ENCODE results near the gene CNNM4.

CNNM4 gene

DNA sequence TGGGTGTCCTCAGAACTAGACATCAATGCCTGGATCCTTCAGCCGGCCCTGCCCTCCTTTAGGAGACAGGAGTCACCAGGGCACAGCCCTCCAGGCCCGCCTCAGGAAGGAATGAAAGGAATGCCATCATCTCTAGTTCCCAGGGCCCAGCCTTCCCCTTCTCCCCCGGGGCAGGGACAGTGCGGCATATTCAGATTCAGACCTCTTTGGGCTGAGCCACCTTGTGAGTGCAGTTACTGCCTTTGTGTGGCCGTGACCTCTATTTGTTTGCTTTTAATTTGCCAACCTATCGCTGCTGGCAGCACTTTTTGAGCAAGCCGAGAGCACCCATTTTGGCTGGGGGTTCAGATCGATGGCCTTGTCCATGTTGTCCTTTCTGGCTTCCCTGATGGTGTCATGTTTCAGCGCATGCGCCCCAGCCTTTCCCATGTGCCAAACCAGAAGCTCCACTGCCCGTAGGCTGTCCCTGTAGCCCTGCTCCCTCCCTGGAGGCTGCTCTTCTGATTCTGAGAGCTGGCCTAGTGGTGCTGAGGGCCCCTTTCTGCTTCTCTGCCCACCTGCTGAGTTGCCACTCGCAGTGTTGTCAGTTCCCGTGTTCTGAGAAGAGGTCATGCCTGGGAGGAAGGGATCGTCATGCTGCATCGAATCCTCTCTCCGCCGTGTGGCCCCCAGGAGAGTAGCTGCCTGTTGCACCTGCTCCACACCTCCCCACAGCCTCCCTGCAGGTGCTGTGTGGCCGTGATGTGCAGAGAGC, 72.2 kb downstream of the CNNM4 start:
- peak; percentile 67 for DNase-seq

DNA sequence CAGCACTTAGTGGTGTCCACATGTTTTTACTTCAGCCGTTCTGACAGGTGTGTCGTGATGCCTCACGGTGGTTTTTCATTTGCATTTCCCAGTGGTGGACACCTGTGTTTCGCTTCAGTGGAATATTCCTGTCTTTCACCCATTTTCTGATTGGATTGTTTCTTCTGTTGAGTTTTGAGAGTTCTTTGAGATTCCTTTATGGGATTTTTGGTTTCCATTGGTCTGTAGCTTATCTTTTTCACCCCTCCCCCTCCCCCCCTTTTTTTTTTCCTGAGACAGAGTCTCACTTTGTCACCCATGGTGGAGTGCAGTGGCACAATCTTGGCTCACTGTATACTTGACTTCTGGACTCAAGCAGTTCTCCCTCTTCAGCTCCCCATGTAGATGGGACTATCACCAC, 75.1 kb downstream of the CNNM4 start:
- no peak for DNase-seq

DNA sequence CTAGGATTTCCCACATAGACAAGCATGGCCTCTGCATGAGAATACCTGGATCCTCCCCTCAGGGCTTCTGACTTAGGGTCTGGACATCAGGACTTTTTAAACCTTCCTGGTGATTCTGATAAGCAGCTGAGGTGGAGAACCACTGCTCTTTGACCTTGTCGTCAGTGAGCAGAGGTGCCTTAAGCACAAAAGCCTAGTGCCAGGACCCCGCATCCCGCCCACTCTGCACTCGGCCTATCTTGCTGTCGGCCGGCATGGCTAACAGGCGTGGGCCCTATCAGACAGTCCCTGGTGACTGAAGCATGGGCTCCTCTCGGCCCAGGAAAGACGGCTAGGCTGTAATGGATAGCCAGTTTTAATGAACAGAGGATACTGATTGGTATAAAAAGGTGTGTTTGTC, 76.9 kb downstream of the CNNM4 start:
- DNase-seq, result no peak

DNA sequence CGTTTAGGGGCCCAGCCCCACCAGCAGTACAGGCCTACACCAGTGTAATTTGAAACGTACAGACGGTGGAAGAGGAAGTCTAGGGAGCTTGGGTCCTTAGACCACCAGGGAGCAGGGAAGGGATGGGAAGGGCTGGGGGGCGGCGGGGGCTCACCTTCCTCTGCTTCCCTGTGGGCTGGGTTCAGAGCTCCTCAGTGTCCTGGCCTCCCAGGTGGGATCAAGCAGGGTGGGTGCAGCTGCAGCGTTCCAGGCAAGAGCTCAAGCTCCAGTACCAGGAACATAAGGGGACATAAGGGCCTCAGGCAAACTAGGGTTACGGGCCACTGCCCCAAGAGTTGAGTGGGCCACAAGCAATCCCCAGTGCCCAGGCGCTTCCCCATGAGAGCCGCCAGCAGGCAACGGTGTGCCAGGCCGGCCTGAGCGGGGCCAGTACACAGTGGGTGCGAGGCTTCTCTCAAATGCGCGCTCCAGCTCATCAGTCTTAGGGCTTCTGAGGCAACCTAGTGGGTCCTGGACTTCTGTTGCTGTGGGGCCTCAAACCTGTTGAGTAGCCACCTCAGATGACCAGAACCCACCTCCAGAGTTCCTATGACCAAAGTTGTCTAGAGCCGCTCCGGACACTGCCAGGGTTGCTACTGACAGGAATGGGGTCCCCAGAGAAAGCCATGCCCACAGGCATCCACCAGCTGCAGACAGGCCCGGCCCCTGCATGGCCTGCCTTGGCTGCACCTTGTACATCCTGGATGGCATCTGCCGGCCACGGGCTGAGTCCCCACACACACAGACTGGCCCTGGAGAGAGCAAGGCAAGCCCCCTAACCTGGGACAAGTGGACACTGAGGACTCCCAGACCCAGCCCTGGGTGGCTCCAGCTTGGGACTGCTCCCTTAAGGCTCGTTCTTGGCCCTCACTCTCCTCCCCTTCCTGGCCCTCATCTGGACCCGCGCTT, 77.9 kb downstream of the CNNM4 start:
- no peak for DNase-seq

DNA sequence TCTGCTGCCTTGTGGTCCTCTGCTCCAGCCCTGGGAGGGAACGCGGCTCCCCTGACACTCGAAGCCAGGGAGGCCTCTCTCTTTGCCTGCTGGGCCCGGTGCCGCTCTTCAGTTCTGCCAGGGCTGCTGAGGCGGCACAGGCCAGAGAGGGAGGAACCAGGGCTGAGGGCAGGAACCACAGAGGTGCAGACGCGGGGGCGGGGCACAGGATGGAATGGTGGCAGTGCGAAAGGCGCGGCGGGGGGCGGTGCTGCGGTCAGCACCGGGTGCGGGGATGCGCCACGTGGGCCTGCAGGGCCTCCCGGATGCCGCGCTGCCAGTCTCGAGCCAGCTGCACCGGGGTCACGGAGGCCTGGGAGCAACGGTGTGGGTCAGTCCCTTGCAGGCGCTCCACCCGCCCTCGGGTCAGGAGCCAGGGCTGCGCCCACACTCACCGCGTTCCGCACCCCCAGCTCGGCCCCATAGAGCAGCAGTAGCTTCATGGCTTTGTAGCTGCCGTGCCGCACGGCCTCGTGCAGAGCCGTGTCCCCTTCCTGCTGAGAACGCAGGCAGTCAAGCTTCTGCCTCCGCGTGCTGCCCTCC, 78.7 kb downstream of the CNNM4 start:
- peak; percentile 70 for DNase-seq

DNA sequence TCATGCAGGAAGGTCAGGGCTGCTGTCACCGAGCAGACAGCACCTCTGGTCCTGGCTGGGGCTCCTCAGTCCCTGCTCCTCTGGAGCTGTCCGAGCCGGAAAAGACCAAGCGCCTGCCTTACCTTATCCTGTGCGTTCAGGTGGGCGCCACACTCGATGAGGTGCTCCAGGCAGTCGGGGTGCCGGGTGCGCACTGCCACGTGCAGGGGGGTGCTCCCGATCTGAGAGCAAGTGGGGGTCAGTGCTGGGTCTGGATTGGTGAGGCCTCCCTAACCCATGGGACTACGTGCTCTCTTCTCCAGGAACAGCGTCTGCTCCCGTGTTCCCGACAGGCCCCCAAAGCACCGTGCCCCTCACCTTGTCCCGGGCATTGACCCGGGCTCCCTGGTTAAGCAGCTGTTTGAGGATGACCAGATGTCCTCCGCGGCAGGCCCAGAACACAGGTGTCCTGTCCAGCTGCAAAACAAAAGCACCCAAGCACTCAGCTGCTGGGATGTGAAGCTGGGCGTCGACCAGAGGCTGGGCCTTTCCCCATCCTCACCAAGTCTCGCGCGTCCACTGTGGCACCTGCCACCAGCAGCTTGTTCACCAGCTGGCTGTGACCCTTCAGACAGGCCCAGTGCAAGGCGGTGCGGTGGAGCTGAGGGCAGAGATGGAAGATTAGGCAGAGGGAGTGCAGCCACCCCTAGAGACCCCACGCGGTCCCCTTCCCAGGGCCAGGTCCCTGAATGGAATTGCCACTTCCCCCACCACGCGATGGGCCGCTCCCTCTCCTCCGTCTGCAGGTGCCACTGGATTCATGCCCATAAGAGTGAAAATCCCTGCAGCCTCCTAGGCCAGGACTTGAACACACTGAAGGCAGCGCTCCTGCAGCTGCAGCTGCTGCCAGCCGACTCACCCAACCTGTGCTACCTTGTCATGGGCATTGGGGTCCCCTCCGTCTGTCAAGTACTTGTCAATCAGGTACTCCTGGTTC, 79.5 kb downstream of the CNNM4 start:
- no peak for DNase-seq

DNA sequence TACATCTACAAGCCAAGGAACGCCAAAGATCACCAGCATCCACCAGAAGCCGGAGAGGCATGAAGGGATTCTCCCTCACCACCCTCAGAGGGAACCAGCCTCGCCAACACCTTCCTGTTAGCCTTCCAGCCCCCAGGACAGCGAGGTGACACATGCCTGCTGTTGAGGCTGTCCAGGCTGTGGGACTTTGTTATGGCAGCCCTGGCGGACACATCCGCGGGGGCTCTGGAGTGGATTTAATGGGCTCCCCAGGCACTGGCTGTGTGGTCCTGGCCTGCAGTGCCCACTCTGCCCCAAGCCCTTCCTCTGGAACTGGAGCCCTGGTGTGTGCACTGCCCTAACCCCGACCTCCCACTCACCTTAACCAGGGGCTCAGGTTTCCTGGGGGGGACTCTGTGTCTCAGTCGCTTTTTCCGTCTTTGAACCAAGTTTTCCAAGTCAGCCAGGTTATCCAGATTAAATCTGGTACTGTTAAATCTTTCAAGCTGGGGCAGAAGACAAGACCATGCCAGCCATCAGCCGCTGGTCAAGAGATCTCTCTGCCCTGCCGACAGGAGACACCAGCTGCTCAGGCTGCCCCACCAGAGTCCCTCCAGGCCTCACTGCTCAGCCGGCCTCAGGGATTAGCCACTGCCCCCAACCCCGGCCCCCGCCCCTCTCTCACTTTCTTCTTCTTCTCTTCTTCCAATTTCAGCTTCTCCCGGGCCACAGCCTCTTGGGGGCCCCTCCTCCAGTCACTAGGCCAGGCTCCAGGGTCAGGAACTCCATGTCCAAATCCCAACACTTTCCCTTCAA, 81.2 kb downstream of the CNNM4 start:
- peak; percentile 19 for DNase-seq

DNA sequence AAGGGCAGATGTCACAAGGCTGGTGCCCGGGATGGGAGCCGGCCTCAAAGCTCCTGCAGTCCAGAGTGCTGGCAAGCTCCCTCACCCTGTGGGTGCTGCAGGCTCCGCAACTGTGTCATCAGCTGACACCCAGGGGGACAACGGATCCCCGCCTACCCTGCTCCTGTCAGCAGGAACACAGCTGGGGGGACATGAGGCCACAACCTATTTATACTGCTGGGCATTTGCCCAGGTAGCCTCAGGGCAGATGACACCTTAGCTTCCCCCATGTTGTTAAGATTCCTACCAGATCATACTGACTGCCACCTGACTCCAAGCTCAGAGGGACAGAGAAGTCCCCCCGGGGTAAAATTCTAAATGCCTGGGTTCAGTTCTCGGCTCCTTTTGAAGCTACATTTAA, 81.9 kb downstream of the CNNM4 start:
- no peak for DNase-seq

DNA sequence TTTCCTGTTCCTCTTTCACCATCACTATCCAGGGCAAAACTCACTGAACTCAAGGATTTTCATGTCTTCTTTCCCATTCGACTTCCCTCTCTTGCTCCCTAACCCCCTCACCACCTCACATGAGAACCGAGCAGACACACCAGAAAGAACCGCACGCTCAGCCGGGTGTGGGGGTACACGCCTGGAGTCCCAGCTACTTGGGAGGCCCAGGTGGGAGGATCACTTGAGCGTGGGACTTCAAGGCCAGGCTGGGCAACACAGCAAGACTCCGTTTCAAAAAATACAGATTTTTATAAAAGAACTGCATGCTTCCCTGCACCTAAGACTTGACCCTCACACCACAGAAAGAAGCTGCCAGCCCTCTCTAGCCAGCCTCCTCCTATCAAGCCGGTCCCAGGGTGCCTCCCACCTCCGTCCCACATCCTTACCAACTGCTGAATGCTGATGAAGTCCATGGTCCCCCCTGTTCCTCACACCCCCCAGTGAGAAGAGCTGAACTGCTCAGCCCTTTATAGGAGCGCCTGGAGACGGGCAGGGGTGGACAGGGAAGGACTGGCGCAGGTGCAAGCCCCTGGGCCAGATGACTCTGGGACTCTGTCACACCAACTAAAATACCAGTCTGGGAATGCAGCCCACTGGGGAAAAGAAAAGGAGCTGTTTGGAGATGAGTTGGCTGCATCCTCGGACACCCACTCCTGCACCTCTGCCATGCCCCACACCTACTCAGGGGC, 83.0 kb downstream of the CNNM4 start, which contains the start of gene ANKRD23:
ANKRD23 (minus strand) TSS at position 484 of the 731 bp plus-strand sequence; CDS start at position 455, 29 bp downstream.
- no peak for DNase-seq

DNA sequence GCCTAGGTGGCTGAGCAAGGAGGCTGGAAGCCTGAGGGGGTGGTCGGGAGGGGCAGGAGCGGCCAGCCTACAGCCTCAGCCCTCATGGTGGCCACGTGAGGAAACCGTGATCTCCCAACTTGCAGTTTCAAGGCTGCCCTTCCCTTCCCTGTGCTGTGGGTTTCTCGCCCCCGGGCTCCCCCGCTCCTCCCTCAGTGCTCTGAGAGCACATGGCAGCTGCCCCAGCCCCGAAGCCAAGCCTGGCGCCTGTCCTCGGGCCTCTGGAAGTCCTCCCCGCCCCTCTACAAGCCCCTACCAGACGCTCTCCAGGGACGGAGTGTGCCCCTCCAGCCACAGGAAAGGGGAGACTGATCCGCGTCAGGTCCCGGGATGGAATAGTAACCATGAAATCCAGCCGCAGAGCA, 83.7 kb downstream of the CNNM4 start:
- no peak for DNase-seq

DNA sequence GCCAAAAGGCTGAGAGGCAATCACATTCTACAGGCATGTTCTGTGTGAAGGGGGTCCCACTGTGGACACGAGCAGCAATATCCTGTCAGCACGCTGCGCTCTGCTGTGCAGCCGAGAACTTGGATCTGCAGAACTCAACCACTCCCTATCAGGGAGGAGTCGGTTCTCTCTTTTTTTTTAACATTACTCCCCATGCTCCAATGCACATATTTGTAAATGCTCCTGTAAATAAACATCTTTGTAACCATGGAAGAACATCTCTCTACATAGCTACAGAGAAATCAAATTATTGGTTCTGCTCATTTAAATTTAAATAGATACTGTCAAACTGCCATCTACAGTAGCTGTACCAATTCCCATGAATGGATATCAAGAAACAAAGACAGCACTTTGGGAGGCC, 86.1 kb downstream of the CNNM4 start:
- DNase-seq, result no peak

DNA sequence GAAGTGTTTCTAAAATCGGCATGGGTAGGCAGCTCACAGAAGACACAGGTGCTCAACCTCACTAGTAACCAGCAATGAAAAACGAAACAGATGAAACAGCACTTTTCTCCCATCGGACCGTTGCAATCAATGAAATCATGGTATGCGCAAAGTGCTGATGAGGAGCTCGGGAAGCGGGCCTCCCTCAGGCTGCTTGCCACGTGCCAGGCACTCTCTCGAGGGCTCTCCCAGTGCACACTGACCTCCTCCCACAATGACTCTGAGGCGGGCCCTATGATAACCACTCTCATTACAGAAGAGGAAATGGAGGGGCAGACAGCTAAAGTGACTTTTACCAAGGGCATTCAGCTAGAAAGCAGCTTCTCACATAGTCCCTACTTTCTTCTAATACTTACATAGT, 86.9 kb downstream of the CNNM4 start:
- DNase-seq, result no peak

DNA sequence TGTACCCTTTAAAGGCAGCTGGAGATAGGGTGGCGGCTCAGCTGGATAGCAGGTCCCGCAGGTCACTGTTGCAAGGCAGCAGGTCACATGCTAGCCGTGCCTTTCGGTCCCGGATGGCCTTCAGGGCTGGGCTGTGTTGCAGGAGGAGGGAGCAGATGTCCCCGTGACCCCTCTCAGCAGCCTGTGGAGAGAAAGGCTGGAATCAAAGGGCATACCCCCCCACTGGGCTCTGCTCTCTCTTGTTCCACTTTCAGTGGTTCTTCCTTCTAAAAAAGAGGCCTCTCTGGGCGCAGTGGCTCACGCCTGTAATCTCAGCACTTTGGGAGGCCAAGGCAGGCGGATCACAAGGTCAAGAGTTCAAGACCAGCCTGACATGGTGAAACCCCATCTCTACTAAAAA, 87.6 kb downstream of the CNNM4 start:
- no peak for DNase-seq

DNA sequence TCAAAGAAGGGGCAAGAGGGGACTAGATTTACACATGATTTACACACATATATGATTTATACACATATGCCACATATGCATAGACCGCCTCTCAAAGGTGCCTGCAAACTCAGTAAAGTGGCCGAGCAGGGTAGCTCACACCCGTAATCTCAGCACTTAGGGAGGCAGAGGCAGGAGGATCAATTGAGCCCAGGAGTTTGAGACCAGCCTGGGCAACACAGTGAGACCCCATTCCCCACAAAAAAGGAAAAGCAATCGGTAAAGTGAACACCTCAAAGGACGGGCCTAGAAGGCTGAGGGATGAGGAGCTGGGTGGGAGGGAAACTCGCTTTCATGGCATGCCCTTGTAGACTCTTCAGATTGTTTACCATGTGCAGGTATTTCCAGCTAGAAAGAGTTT, 92.0 kb downstream of the CNNM4 start:
- no peak for DNase-seq

DNA sequence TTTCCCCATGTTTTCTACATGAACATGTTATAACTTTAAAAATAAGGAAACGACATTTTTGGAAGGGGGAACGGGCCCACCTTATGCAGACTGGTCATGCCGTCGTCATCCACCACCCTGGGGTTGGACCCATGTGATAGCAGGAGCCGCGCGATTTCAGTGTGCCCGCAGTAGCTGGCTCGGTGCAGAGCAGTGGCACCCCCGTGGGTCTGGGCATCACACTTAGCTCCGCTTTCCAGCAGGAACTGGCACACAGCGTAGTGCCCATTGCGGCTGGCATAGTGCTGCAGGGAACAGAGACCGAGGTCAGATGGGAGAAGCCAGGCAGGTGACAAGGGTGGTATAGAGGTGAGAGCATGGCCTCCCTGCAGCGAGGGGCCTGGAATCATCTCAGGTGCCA, 92.6 kb downstream of the CNNM4 start:
- no peak for DNase-seq

DNA sequence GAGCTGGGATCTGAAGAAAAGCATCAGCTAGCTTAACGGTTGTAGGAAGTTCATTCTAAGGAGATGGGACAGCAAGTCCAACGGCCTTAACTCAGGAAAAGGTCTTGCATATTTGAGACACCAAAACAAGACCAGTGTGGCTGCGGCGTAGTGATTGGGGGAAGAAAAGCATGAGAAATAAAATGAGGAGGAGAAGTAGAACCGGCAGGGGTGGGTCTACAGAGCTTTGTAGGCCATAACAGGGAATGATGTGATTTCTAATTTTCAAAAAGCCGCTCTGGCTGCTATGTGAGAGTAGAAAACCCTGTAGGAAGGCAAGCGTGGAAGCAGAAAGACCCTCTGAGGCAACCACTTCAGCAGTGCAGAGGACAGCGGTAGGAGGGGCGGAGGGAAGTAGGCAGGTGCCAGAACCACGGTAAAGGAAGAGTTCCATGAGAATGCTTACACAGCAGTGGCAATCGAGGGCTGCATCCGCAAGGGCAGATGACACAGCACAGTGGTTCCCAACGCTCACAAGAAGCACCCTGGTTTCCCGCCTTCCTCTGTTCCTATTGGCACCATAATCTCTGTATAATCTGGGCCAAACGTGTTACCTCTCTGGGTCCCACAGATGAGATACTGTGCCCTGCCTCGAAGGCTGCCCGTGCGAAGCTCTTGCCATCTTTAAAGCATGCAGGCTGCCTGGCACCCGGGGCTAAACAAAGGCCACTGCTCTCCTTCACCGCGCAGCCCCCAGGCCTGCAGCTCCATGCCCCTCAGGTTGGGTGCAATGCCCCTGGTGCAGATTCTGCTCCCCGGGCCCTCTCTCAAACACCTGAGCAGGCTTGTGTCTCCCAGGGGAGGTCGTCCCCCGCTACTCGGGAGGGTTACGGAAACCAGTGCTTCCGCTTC, 96.3 kb downstream of the CNNM4 start:
- peak; percentile 65 for DNase-seq

DNA sequence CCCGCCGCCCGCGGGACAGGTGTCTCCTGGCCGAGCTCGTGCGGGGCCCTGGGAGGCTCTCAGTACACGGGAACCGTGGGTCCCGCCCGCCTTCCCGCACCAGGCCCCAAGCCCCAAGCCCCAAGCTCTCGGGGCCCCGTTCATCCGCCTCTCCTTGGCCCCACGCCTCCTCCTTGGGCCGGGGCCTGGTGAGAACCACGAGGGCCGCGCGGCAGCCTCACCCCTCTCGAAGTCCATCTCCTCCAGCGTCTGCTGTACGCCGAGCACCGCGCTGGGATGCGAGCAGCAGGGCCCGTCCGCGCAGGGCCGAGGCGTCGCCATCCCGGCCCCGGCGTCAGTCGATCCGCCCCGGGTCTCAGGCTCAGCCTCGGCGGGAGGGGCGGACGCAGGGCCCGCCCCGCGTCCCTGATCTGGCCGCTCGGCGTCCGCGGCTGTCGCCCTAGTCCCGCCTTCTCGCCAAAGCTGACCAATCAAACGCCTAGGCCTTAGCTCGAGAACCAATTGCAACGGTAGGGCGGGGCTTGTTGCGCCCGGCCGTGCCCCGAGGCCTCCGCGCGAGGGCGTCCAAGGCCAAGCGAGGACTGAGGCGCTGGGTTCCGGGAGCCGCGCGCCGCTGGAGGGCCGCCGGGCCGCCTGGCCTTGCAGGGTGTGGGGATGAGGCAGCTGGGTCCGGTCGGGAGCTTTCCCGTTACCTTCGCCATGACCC, 97.1 kb downstream of the CNNM4 start, which contains the start of gene ANKRD39:
ANKRD39 (minus strand) TSS at position 350 of the 706 bp plus-strand sequence; CDS start at position 321, 29 bp downstream.
- peak; percentile 98 for DNase-seq

DNA sequence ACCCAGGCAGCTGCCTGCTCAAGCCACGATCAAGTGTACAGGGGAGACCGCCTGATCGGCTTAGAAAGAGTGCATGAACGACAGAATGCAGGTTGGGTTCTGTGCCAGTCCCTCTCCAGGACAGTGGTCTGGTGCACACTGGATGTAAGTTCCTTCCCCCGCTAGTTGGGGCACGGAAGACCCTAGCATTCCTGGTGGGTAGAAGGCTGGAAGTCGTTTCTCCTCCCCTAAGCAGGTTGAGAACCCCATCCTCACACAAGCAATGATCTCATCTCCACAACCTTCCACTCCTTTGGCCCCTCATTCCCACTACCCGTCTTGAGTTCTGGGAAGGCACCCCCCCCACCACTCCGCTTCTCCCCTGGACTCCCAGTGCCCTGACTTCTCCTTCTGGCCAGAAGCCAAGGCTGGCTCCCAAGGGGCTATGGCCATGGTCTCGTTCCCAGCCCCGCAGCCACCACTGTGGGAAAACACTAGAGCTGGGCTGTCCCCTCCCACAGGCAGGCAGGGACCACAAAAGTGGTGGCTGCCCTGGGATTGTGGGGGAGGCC, 98.5 kb downstream of the CNNM4 start:
- DNase-seq, result no peak
